T-helper 1 cell treated with Interleukin-12 subunit alpha and Interleukin-12 subunit beta and Interleukin-4 antibody, amounts not matched to agents 30 ng/mL and 1 ng/mL, for 36 hours (primary cell): ENCODE measurements around the gene CADPS2. TPM values are rescaled to one million over a fixed set of nuclear protein-coding genes. Genes with fewer than 3 reads are reported as not detected.

Experiments
- intact Hi-C: fragments of 100-400 bp; cut with micrococcal nuclease; formaldehyde crosslinking; loops from one replicate; pipeline ENCODE4 v1.15.1; 2024
- total RNA-seq: library from RNA; stranded (reverse); gene quantifications from 2 replicates; pipeline ENCODE4 v1.2.3, GENCODE V29; 2022

Gene CADPS2
- total RNA-seq, 1 donor from 2014 or later = not detected

- intact Hi-C loops = no loop called here
Observed at GRCh38 chr7:122789156-122789555, 97.1 kb downstream of the CADPS2 start.

- intact Hi-C loops = no loop called here
Observed at GRCh38 chr7:122770686-122771335, 115.4 kb downstream of the CADPS2 start.

- intact Hi-C loops = no loop called here
Observed at GRCh38 chr7:122768827-122769226, 117.4 kb downstream of the CADPS2 start.

- intact Hi-C loops = no loop called here
Observed at GRCh38 chr7:122767339-122767738, 118.9 kb downstream of the CADPS2 start.

- intact Hi-C loops = no loop called here
Observed at GRCh38 chr7:122766593-122766992, 119.7 kb downstream of the CADPS2 start.

- intact Hi-C loops = no loop called here
Observed at GRCh38 chr7:122764902-122765301, 121.4 kb downstream of the CADPS2 start.

- intact Hi-C loops = no loop called here
Observed at GRCh38 chr7:122764020-122764419, 122.2 kb downstream of the CADPS2 start.

- intact Hi-C loops = no loop called here
Observed at GRCh38 chr7:122762071-122762470, 124.2 kb downstream of the CADPS2 start.

- intact Hi-C loops = no loop called here
Observed at GRCh38 chr7:122758501-122758900, 127.8 kb downstream of the CADPS2 start.

GRCh38 chr7:122756860-122757259, 129.4 kb downstream of the CADPS2 start:
- intact Hi-C loops = no loop called here

GRCh38 chr7:122755696-122756095, 130.6 kb downstream of the CADPS2 start:
- intact Hi-C loops = no loop called here

- intact Hi-C loops = no loop called here
Observed at GRCh38 chr7:122752583-122752982, 133.7 kb downstream of the CADPS2 start.

- intact Hi-C loops = no loop called here
Observed at GRCh38 chr7:122750389-122750788, 135.9 kb downstream of the CADPS2 start.

GRCh38 chr7:122748195-122748594, 138.1 kb downstream of the CADPS2 start:
- intact Hi-C loops = no loop called here

- intact Hi-C loops = no loop called here
Observed at GRCh38 chr7:122746948-122747347, 139.3 kb downstream of the CADPS2 start.

- intact Hi-C loops = no loop called here
Observed at GRCh38 chr7:122743211-122743610, 143.0 kb downstream of the CADPS2 start.

- intact Hi-C loops = no loop called here
Observed at GRCh38 chr7:122738947-122739346, 147.3 kb downstream of the CADPS2 start.

GRCh38 chr7:122736183-122736582, 150.1 kb downstream of the CADPS2 start:
- intact Hi-C loops = no loop called here

GRCh38 chr7:122727759-122728158, 158.5 kb downstream of the CADPS2 start:
- intact Hi-C loops = no loop called here

GRCh38 chr7:122727354-122727753, 158.9 kb downstream of the CADPS2 start:
- intact Hi-C loops = no loop called here

GRCh38 chr7:122726881-122727280, 159.4 kb downstream of the CADPS2 start:
- intact Hi-C loops = no loop called here

- intact Hi-C loops = no loop called here
Observed at GRCh38 chr7:122724366-122724765, 161.9 kb downstream of the CADPS2 start.

- intact Hi-C loops = no loop called here
Observed at GRCh38 chr7:122719010-122719578, 167.2 kb downstream of the CADPS2 start.
